Heart left ventricle (tissue), 16 donors: ENCODE data around the gene PCBP3. TPM values are rescaled to one million over a fixed set of nuclear protein-coding genes. Genes with fewer than 3 reads are reported as not detected.

Experiments used
- ATAC-seq, 4 donors: fragments of 200-7000 bp; cut with Tn5 transposase; one replicate each; pipeline ENCODE4 v1.9.1; 2020 to 2022; ENCODE audit warnings: moderate library complexity in 4 of 4, mild to moderate bottlenecking in 3 of 4, moderate number of reproducible peaks in 1 of 4
- DNase-seq, 5 donors: peaks; one replicate each; pipeline ENCODE4 v3.0.0-alpha.2; 2020
- H3K27ac ChIP-seq, 12 donors: fragments of 200-600 bp; sonication (generic) in 4 of 12; one replicate each; pipeline versions ENCODE4 v1.5.0 to v1.8.0; 2016 to 2022; ENCODE audit warnings: mild to moderate bottlenecking in 2 of 12
- H3K27me3 ChIP-seq, 9 donors: fragments of 200-600 bp; sonication (generic) in 2 of 9; one replicate each; pipeline versions ENCODE4 v1.5.1 to v1.8.0; 2016 to 2022; ENCODE audit warnings: mild to moderate bottlenecking in 3 of 9
- H3K36me3 ChIP-seq, 9 donors: fragments of 200-600 bp; sonication (generic) in 2 of 9; one replicate each; pipeline versions ENCODE4 v1.5.0 to v1.8.0; 2018 to 2022; ENCODE audit warnings: mild to moderate bottlenecking in 2 of 9
- H3K4me1 ChIP-seq, 12 donors: fragments of 200-600 bp; sonication (generic) in 4 of 12; one replicate each; pipeline versions ENCODE4 v1.5.0 to v1.8.0; 2016 to 2022; ENCODE audit warnings: mild to moderate bottlenecking in 3 of 12
- H3K4me3 ChIP-seq, 12 donors: fragments of 200-600 bp; sonication (generic) in 4 of 12; one replicate each; pipeline versions ENCODE4 v1.5.0 to v1.8.0; 2017 to 2022; ENCODE audit warnings: mild to moderate bottlenecking in 9 of 12, moderate library complexity in 4 of 12
- H3K9me3 ChIP-seq, 12 donors: fragments of 200-600 bp; sonication (generic) in 4 of 12; one replicate each; pipeline versions ENCODE4 v1.5.0 to v1.8.0; 2016 to 2022; ENCODE audit warnings: mild to moderate bottlenecking in 1 of 12
- POLR2A ChIP-seq, 2 donors: fragments of 450-650 bp; IDR thresholded peaks; one replicate each; pipeline ENCODE4 v1.6.1; 2017; ENCODE audit warnings: antibody characterized with exemption in 2 of 2, mild to moderate bottlenecking in 2 of 2, moderate library complexity in 2 of 2
- WGBS, 4 donors: extraction: QIAGEN DNeasy Blood & Tissue Kit in 2 of 4; methylation state at CpG; one replicate each; pipeline versions ENCODE4 v1.1.5 to v1.1.7; 2013 to 2018; 5-methylcytosine and 5-hydroxymethylcytosine counted together
- intact Hi-C, 10 donors: fragments of 100-400 bp; cut with DNase I; formaldehyde crosslinking; loops; one replicate each; pipeline versions ENCODE4 v1.11.1 to v1.14.2; 2022
- polyA plus RNA-seq, 2 donors: library from polyadenylated mRNA; stranded (reverse); fragments of 200-250 nt; gene quantifications; one replicate each; pipeline ENCODE4 v1.2.3, GENCODE V29; 2013
- total RNA-seq, 9 donors: library from RNA; depleted of rRNA in 2 of 9; stranded (reverse); fragments of >200 nt in 2 of 9; fragmentation: NEBNext Ultra II Directional in 3 of 9; extraction: Animal tissue kit (Norgen Biotek cat#: 25700) in 3 of 9; gene quantifications; one replicate each; pipeline versions ENCODE4 v1.1.0 to v1.2.4, GENCODE V29; 2016 to 2023
- TF ChIP-seq, protein P1 (sequence below), 12 donors: fragments of 200-600 bp; sonication (generic) in 4 of 12; IDR thresholded peaks; one replicate each; pipeline versions ENCODE4 v1.5.0 to v1.8.0; 2018 to 2022; ENCODE audit warnings: antibody characterized with exemption in 12 of 12, mild to moderate bottlenecking in 5 of 12
- donor health status: ischemic (EF 13 %, LVEDD 7.1; RV severe dilation, severe dysfunction).
- donor health status: healthy with polysubstance abuse.
- donor health status: DM: no; HTN: yes; CAD: no.
- donor health status: DM: no; HTN: no; CAD: no.
- donor health status: ischemic (EF 25% LVEDD 6.9; RV normal size, moderate dysfunction).
- donor health status: ischemic (EF 25% LVEDD 5.7; RV mildly dilated, moderate dysfunction).
- donor health status: healthy.
- donor health status: DM: yes; HTN: yes; CAD: no.
- donor health status: ischemic (EF 35%, LVEDD 5.7; RV mildly dilated, moderate dysfunction).
- donor health status: nonischemic (EF 11% LVEDD 7.7; RV severe dilation, severe dysfunction).
- donor health status: DM: yes; HTN: yes; CAD: no.
- donor health status: PGD.
- donor health status: ischemic (EF 29% LVEDD 5.4; RV normal size, mild dysfunction).
- donor health status: nonischemic (EF 23%, LVEDD 6.1; RV moderate dilation, normal function).

Gene PCBP3
- total and polyA plus RNA-seq, 11 donors: 0.72 to 11.4 (median 2.5) TPM; not detected in 1

DNA sequence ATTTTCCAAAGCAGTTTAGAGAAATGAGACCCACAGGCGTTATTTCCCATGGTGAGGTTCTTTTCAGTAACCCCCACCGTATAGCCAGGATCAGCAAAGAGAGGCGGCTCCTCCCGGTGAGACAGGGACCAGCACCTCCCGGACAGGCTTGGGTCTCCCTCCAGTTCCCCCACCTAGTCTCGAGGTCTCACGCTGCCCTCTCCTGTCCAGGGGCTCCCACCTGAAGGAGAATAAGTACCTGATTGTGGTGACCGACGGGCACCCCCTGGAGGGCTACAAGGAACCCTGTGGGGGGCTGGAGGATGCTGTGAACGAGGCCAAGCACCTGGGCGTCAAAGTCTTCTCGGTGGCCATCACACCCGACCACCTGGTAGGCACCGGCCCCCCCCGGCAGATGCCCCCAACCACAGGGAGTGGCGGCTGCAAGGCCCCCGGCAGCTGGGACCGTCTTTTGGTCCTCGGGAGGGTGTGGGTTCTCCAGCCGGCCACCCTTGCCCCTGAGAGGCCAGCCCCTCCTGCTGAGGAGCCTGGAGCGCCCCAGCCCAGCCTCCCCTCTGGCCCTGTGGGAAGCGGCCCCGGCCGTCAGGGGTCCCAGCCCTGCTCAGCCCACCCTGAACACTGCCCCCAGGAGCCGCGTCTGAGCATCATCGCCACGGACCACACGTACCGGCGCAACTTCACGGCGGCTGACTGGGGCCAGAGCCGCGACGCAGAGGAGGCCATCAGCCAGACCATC is 343.0 kb downstream of the PCBP3 start:
- no peak for TF ChIP-seq POLR2A (IDR thresholded peaks at IDR 0.05)
- TF ChIP-seq, protein P1, sequence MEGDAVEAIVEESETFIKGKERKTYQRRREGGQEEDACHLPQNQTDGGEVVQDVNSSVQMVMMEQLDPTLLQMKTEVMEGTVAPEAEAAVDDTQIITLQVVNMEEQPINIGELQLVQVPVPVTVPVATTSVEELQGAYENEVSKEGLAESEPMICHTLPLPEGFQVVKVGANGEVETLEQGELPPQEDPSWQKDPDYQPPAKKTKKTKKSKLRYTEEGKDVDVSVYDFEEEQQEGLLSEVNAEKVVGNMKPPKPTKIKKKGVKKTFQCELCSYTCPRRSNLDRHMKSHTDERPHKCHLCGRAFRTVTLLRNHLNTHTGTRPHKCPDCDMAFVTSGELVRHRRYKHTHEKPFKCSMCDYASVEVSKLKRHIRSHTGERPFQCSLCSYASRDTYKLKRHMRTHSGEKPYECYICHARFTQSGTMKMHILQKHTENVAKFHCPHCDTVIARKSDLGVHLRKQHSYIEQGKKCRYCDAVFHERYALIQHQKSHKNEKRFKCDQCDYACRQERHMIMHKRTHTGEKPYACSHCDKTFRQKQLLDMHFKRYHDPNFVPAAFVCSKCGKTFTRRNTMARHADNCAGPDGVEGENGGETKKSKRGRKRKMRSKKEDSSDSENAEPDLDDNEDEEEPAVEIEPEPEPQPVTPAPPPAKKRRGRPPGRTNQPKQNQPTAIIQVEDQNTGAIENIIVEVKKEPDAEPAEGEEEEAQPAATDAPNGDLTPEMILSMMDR (IDR thresholded peaks at IDR 0.05): no peak
- no peaks in the 10 kb centered on the region for H3K9me3 ChIP-seq
- H3K27ac ChIP-seq: peak overlapping the region in 2 of 12 donors; percentile 19 to 97
- peaks cover 0 to 13% (median 0%) of the 10 kb centered on the region in 9 donors for H3K27me3 ChIP-seq
- H3K4me3 ChIP-seq: peak overlapping the region in 1 of 12 donors; percentile 12
- peaks cover 0 to 35% (median 7%) of the 10 kb centered on the region in 12 donors for H3K4me1 ChIP-seq
- peaks cover 0 to 72% (median 63%) of the 10 kb centered on the region in 9 donors for H3K36me3 ChIP-seq
- WGBS, 4 donors: 90 to 93% (median 91%) methylated on average over 31 to 36 of the region's 36 CpGs
- intact Hi-C loops: loop anchor here in 1 of 10 donors (5.0 kb wide), 1 partner anchor 111 kb away; the partner anchor contains the start of gene COL6A2
- ATAC-seq (no peak), DNase-seq (peak; percentile 6 to 65 (median 19))

DNA sequence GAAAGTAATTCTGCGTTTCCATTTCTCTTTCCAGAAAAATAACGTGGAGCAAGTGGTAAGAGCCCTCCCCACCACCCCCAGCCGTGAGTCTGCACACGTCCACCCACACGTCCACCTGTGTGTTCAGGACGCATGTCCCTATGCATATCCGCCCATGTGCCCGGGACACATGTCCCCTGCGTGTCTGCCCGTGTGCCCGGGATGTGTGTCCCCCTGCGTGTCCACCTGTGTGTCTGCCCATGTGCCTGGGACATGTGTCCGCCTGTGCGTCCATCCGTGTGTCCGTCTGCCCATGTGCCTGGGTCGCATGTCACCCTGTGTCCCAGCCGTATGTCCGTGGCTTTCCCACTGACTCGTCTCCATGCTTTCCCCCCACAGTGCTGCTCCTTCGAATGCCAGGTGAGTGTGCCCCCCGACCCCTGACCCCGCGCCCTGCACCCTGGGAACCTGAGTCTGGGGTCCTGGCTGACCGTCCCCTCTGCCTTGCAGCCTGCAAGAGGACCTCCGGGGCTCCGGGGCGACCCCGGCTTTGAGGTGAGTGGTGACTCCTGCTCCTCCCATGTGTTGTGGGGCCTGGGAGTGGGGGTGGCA is 343.7 kb downstream of the PCBP3 start:
- Histone ChIP-seq H3K27me3 (peaks cover 0 to 7% (median 0%) of the 10 kb centered on the region in 9 donors), H3K9me3 (no peaks in the 10 kb centered on the region), H3K4me3 (no peak overlapping the region), H3K27ac (peak overlapping the region in 1 of 12 donors; percentile 97), H3K4me1 (peaks cover 0 to 35% (median 7%) of the 10 kb centered on the region in 12 donors), H3K36me3 (peaks cover 0 to 80% (median 70%) of the 10 kb centered on the region in 9 donors)
- DNase-seq (peak; percentile 12 to 58 (median 21)), ATAC-seq (no peak)
- TF ChIP-seq, protein P1 (IDR thresholded peaks at IDR 0.05): no peak
- 80 to 94% (median 93%) methylated on average over 24 to 29 of the region's 29 CpGs for WGBS, 4 donors
- intact Hi-C loops: loop anchor here in 1 of 10 donors (5.0 kb wide), 1 partner anchor 110 kb away; the partner anchor contains the start of gene COL6A2

DNA sequence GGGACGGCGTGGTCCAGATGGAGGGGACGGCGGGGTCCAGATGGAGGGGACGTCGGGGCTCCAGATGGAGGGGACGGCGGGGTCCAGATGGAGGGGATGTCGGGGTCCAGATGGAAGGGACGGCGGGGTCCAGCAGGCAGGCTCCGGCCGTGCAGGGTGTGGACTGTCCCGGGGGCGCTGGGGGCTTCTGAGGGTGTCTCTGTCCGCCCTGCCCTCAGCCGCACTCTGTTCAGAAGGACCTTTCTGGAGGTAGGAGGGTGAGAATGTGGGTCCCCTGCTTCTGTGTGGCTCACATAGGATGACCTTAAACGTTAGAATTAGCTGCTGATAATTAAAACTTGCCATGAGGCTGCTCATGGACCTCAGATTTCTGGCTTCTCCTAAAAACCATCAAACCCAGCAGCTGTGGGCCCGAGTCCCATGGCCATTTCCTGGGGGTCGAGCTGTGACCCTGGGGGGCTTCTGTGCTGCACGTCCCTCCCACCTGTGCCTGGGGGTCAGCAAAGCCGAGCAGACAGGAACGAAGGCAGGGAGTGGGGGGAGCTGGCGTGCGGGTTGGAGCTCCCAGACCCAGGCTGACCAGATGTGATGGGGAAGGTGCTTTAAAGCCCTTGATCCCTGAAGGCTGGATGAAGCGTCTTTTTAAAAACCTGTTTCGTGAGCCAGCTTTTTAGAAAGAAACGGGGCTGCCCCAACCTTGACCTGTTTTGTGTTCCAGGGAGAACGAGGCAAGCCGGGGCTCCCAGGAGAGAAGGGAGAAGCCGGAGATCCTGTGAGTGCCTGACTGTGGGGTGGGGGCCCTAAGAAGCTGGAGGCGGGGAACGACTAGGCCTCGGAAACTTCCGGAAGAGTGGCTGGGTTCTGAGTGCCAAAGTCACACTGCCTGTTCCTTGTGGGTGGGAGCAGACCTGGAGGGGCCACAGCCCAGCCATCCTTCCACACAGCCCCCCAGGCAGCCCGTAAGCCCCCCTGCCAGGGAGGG is 345.1 kb downstream of the PCBP3 start:
- Histone ChIP-seq H3K27ac (peak overlapping the region in 1 of 12 donors; percentile 80), H3K27me3 (no peaks in the 10 kb centered on the region), H3K9me3 (no peaks in the 10 kb centered on the region), H3K4me3 (no peak overlapping the region), H3K4me1 (peaks cover 0 to 40% (median 6%) of the 10 kb centered on the region in 12 donors), H3K36me3 (peaks cover 0 to 89% (median 79%) of the 10 kb centered on the region in 9 donors)
- intact Hi-C loops: loop anchor here in 1 of 10 donors (5.0 kb wide), 1 partner anchor 109 kb away; the partner anchor contains the start of gene COL6A2
- ATAC-seq (no peak), DNase-seq (peak; percentile 6 to 46 (median 18))
- TF ChIP-seq POLR2A (IDR thresholded peaks at IDR 0.05): no peak
- TF ChIP-seq, protein P1 (IDR thresholded peaks at IDR 0.05): no peak
- 80 to 87% (median 86%) methylated on average over 33 to 36 of the region's 36 CpGs for WGBS, 4 donors
